Activated T-helper 1 cell treated with anti-CD3 and anti-CD28 coated beads, Interleukin-2, amount 50 U/mL, for 16 hours (primary cell): ENCODE data around the gene KRTAP12-2.
A peak's percentile ranks its signal among the peaks of the same experiment; 100 is the strongest.
"Not testable (repeated sequence)": the region's sequence is repeated elsewhere in the genome, so short reads cannot be mapped to it uniquely, and the experiment has no call there.

ENCODE experiments used
- DNase-seq, 2 donors: peaks; one replicate each; pipeline ENCODE4 v3.0.0-alpha.2; 2020; ENCODE audit warnings: low read depth in 1 of 2, low spot score in 1 of 2

KRTAP12-2 gene

GRCh38 chr21:44653656-44654575, 12.8 kb downstream of the KRTAP12-2 start:
- DNase-seq = peak; percentile 20 to 49

GRCh38 chr21:44653123-44653522, 13.6 kb downstream of the KRTAP12-2 start:
- no peak for DNase-seq

- DNase-seq = no peak
These were observed 15.6 kb downstream of the KRTAP12-2 start for GRCh38 chr21:44650973-44651675.

GRCh38 chr21:44650265-44650972, 16.3 kb downstream of the KRTAP12-2 start:
- DNase-seq = no peak

GRCh38 chr21:44649521-44650100, 17.1 kb downstream of the KRTAP12-2 start:
- no peak for DNase-seq

GRCh38 chr21:44648557-44649311, 18.0 kb downstream of the KRTAP12-2 start:
- DNase-seq = no peak

- no peak for DNase-seq
These were observed 19.5 kb downstream of the KRTAP12-2 start for GRCh38 chr21:44647222-44647552.

GRCh38 chr21:44646366-44647221, 20.1 kb downstream of the KRTAP12-2 start, which contains the start of gene KRTAP10-11:
Gene KRTAP10-11 (plus strand): TSS chr21:44646414. CDS start chr21:44646459, 45 bp downstream.
- DNase-seq = not testable (repeated sequence)

- DNase-seq = no peak
These were observed 21.8 kb downstream of the KRTAP12-2 start for GRCh38 chr21:44644878-44645277.

- no peak for DNase-seq
These were observed 22.9 kb downstream of the KRTAP12-2 start for GRCh38 chr21:44643741-44644310.

- DNase-seq = no peak
These were observed 26.0 kb downstream of the KRTAP12-2 start for GRCh38 chr21:44640761-44641160.

- DNase-seq = no peak
These were observed 27.4 kb downstream of the KRTAP12-2 start for GRCh38 chr21:44639331-44639655.

GRCh38 chr21:44638506-44639330, 28.0 kb downstream of the KRTAP12-2 start:
- DNase-seq = not testable (repeated sequence)

- not testable (repeated sequence) for DNase-seq
These were observed 28.8 kb downstream of the KRTAP12-2 start for GRCh38 chr21:44637851-44638348.

GRCh38 chr21:44637018-44637850, 29.5 kb downstream of the KRTAP12-2 start, which contains the start of gene KRTAP10-10:
Gene KRTAP10-10 (plus strand): TSS chr21:44637356. CDS start chr21:44637418, 62 bp downstream.
- no peak for DNase-seq

GRCh38 chr21:44636209-44637017, 30.3 kb downstream of the KRTAP12-2 start:
- DNase-seq = no peak
